ENCODE results near the gene RHBDD3. TPM values are rescaled to one million over a fixed set of nuclear protein-coding genes. Genes with fewer than 3 reads are reported as not detected.
"Not testable (repeated sequence)": the region's sequence is repeated elsewhere in the genome, so short reads cannot be mapped to it uniquely, and the experiment has no call there.

Gene RHBDD3
- total and polyA plus RNA-seq, 2 of the 4 experiments (the other 2 are of a cell fraction): 5.7 to 21.5 TPM

- H3K18ac ChIP-seq (ENCODE audit: low read depth, low read length); H3K23ac ChIP-seq (ENCODE audit: low read depth, low read length); H2AK9ac ChIP-seq (replicated peaks; ENCODE audit: low read depth, low read length, poor library complexity); H3K4me2 ChIP-seq (ENCODE audit: low read depth, low read length); H3K9me1 ChIP-seq (ENCODE audit: insufficient read depth, low read length); H2BK15ac ChIP-seq (ENCODE audit: low read depth, low read length); POLR2A ChIA-PET (ENCODE audit: unreplicated experiment); H4K20me1 ChIP-seq (ENCODE audit: insufficient read depth, low read length); H3K56ac ChIP-seq (ENCODE audit: extremely low read depth, insufficient read depth, low read length); H2BK5ac ChIP-seq (ENCODE audit: low read depth, low read length, poor library complexity, severe bottlenecking); H3K79me1 ChIP-seq (ENCODE audit: low read depth in 1 of 2, low read length in 2 of 2); H4K8ac ChIP-seq (ENCODE audit: low read depth in 2 of 2, low read length in 2 of 2); H3K4me3 ChIP-seq (ENCODE audit: insufficient read depth, low read depth, low read length); H3K27ac ChIP-seq (ENCODE audit: insufficient read depth, low read length); H3K14ac ChIP-seq (replicated peaks; ENCODE audit: low read depth, low read length); BruUV-seq (replicated peaks); H3K9ac ChIP-seq (ENCODE audit: low read depth, low read length); H2BK120ac ChIP-seq (ENCODE audit: low read depth, low read length); H2AFZ ChIP-seq (replicated peaks; ENCODE audit: low read length, poor library complexity); H2AK5ac ChIP-seq (ENCODE audit: low read depth, low read length); DNase-seq; H3K4me1 ChIP-seq (ENCODE audit: control insufficient read depth, insufficient read depth, low read length); H4K5ac ChIP-seq (ENCODE audit: low read depth, low read length); ATAC-seq (ENCODE audit: low read depth); H3K9me3 ChIP-seq (ENCODE audit: control insufficient read depth, insufficient read depth, low read length); H3K4ac ChIP-seq (ENCODE audit: low read depth, low read length); H2BK20ac ChIP-seq (ENCODE audit: low read depth, low read length); H3K27me3 ChIP-seq (ENCODE audit: control insufficient read depth, insufficient read depth, low read length); H4K91ac ChIP-seq (ENCODE audit: insufficient read depth, low read depth, low read length); H3K36me3 ChIP-seq (ENCODE audit: control insufficient read depth, insufficient read depth, low read length); intact Hi-C loops (cut with micrococcal nuclease); dilution Hi-C loops (cut with HindIII; ENCODE audit: low sequenced_read_pairs, unreplicated experiment): not testable (repeated sequence)
- WGBS, 2 experiments (ENCODE audit: extremely low coverage in 2 of 2, insufficient read length in 1 of 2): 95% methylated on average over 6 of the region's 10 CpGs; no CpG with 5 or more reads in 1 of the 2 experiments
- in situ Hi-C loops (cut with MboI; ENCODE audit: low sequenced_read_pairs): loop anchor here (5.0 to 25.0 kb wide), 3 partner anchors 203 to 636 kb away; no protein-coding TSS in a partner anchor
- CTCF ChIA-PET: interaction anchor here (1.9 kb wide), 1 partner anchor 44 kb away, joined by 7 read pairs; no protein-coding TSS in a partner anchor
Observed at GRCh38 chr22:29247891-29248290, 19.9 kb downstream of the RHBDD3 start.

All from IMR-90 (cell line).